GM06990 (cell line): ENCODE results near the gene EML3.
A peak's percentile ranks its signal among the peaks of the same experiment; 100 is the strongest.
"Not testable (repeated sequence)": the region's sequence is repeated elsewhere in the genome, so short reads cannot be mapped to it uniquely, and the experiment has no call there.

ENCODE experiments used
- DNase-seq: peaks from one replicate; pipeline ENCODE4 v3.0.0-alpha.2; 2011; ENCODE audit not compliant: insufficient read length; ENCODE audit errors: extremely low read depth
- H3K27me3 ChIP-seq: replicated peaks from 2 replicates; pipeline ENCODE4 v1.6.0; 2011; ENCODE audit warnings: low read length; ENCODE audit not compliant: control insufficient read depth, insufficient read depth
- H3K36me3 ChIP-seq: 2 replicates; pipeline ENCODE4 v1.5.1; 2011; ENCODE audit warnings: low read length; ENCODE audit not compliant: control insufficient read depth, insufficient read depth
- H3K4me3 ChIP-seq: replicated peaks from 2 replicates; pipeline ENCODE4 v1.5.1; 2011; ENCODE audit warnings: low read depth, mild to moderate bottlenecking, control low read depth, low read length
- CTCF ChIP-seq: IDR thresholded peaks from 2 replicates; pipeline ENCODE4 v1.5.1; 2011; ENCODE audit warnings: low read length, control low read depth, mild to moderate bottlenecking, inconsistent platforms; ENCODE audit not compliant: insufficient read depth, poor library complexity, severe bottlenecking

EML3 gene

DNA sequence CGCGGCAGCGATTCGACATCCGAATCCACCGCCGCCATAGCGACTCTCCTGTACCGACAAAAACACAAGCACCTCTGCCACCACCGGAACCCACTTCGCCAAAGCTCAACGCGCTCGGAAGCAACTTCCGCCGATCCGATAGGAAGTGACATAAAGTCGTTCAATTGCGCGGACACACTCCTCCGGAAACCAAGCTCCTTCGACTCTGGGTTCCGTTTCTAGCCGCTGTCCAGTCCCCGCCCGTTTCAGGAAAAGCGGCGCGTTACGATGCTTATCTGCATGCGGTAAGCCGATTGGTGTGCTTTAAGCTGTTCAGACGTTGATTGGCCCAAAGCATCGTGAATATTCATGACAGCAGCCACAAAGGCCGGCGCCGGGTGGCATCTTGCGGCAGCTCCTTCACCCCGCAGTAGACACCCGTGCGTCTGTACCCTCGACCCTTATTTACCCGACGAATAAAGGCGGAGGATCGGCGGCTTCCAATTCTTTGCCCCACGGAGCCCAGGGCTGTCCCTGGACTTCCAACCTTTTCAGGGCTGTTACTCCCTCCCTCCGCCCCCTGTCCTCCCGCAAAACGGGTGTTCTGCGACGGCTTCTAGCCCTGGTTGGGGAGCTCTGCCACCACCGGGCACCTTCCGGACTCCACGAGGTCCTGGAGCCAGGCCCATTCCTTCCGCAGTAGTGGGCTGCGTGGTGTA lies 21.0 kb downstream of the EML3 start, which contains the start of gene TUT1:
Gene TUT1 (minus strand): TSS at position 76 of the 698 bp plus-strand sequence. CDS start 38 bp downstream, at position 38.
- Histone ChIP-seq H3K4me3 (peak within 1 kb of the TSS; percentile 90), H3K36me3 (peaks cover 33% of the 10 kb centered on the region), H3K27me3 (no peaks in the 10 kb centered on the region)
- peak; percentile 95 for DNase-seq
- peak; percentile 1 for TF ChIP-seq CTCF

- Histone ChIP-seq H3K36me3 (peaks cover 19% of the 10 kb centered on the region), H3K4me3 (no peak overlapping the region)
Observed at GRCh38 chr11:62588966-62589637, 23.5 kb downstream of the EML3 start.

DNA sequence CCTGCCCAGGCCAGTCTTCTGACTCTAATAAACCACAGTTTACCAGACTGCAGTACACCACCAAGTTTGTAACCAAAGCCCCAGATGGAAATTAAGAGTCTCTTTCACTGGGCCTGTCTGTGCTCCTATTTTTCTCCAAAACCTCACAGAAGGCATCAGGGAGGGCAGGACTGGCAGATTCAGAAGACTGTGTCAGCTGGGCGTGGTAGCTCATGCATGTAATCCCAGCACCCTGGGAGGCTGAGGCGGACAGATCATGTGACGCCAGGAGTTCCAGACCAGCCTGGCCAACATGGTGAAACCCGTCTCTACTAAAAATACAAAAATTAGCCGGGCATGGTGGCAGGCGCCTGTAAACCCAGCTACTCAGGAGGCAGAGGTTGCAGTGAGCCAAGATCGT lies 27.2 kb downstream of the EML3 start:
- not testable (repeated sequence) for H3K27me3 ChIP-seq, H3K4me3 ChIP-seq, DNase-seq
- peaks cover 19% of the 10 kb centered on the region for H3K36me3 ChIP-seq

More at GRCh38 chr11:62588966-62589637, 23.5 kb downstream of the EML3 start:
- DNase-seq: no peak
- TF ChIP-seq CTCF: peak; percentile 36
- no peaks in the 10 kb centered on the region for H3K27me3 ChIP-seq

DNA sequence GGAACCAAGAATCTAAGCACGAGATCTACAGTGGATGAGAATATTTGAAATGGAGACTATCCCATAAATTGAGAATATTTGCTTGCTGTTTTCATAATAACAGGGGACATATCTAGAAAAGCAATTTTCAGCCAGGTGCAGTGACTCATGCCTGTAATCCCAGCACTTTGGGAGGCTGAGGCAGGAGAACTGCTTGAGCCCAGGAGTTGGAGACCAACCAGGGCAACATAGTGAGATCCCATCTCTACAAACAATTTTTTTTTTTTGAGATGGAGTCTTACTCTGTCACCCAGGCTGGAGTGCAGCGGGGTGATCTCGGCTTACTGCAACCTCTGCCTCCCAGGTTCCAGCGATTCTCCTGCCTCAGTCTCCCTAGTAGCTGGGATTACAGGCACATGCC lies 30.8 kb downstream of the EML3 start:
- H3K36me3 ChIP-seq: peaks cover 22% of the 10 kb centered on the region
- DNase-seq, H3K4me3 ChIP-seq, H3K27me3 ChIP-seq: not testable (repeated sequence)

GRCh38 chr11:62580959-62581715 lies 31.4 kb downstream of the EML3 start:
- TF ChIP-seq CTCF: no peak
- Histone ChIP-seq H3K36me3 (peaks cover 22% of the 10 kb centered on the region), H3K27me3 (no peaks in the 10 kb centered on the region), H3K4me3 (no peak overlapping the region)
- DNase-seq: no peak

- no peak for DNase-seq
- TF ChIP-seq CTCF: no peak
- Histone ChIP-seq H3K27me3 (no peaks in the 10 kb centered on the region), H3K4me3 (no peak overlapping the region), H3K36me3 (peaks cover 19% of the 10 kb centered on the region)
Observed at GRCh38 chr11:62579252-62579651, 33.3 kb downstream of the EML3 start.
